ENCODE data around the gene GRK5.

DNA sequence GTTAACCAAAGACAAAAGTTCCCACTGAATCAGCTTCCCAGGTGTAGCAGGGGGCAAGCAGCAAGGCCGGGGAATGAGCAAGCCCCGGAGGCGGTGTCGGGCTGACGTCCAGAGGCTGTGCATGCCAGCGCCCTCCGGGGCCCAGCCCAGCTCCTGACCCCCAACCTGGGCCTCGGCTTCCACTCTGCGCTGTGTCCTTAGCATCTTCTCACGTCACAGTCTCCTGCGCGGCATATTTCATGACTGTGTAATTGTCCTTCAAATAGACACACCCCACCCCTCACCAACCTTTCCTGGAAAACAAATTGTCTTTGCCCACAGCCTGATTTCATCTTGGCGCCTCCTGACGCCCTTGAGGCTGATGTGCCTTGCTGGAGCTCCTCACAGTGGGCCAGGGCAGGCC, 201.6 kb downstream of the GRK5 start:
- TF ChIP-seq POLR2A (IDR thresholded peaks at IDR 0.05; ENCODE audit: low read depth, low read length) (no peak), POLR2AphosphoS5 (IDR thresholded peaks at IDR 0.05; ENCODE audit: low read depth, low read length) (no peak), SPI1 (IDR thresholded peaks at IDR 0.05; ENCODE audit: low read depth, low read length) (no peak)
